GM18868 (cell line): ENCODE results near the gene LSM4.

Experiments used
- ATAC-seq: cut with Tn5 transposase; IDR thresholded peaks from one replicate; pipeline ENCODE4 v1.9.1; 2021; ENCODE audit warnings: mild to moderate bottlenecking, moderate library complexity; ENCODE audit not compliant: unreplicated experiment

The LSM4 gene

GRCh38 chr19:18311502-18312091, 11.3 kb downstream of the LSM4 start:
- no peak for ATAC-seq

DNA sequence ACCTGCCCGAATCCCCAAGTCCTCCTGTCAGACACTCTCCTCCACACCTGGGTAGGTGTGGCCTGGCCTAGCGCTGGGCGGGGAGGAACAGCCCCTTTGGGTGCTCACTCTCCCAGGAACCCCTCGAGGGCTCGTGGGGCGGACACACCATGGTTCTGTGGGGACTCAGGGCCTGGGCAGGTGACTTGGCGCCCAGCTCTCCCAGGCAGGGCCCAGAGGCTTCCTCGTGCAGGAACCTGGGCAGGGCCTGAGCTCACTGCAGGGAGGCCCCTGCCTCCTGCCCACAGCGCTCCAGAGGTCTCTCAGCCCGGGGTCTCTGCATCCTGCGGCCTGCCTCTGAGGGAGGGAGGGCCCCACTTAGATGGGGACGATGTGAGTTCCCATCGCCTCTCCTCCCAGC, 11.9 kb downstream of the LSM4 start:
- no peak for ATAC-seq

DNA sequence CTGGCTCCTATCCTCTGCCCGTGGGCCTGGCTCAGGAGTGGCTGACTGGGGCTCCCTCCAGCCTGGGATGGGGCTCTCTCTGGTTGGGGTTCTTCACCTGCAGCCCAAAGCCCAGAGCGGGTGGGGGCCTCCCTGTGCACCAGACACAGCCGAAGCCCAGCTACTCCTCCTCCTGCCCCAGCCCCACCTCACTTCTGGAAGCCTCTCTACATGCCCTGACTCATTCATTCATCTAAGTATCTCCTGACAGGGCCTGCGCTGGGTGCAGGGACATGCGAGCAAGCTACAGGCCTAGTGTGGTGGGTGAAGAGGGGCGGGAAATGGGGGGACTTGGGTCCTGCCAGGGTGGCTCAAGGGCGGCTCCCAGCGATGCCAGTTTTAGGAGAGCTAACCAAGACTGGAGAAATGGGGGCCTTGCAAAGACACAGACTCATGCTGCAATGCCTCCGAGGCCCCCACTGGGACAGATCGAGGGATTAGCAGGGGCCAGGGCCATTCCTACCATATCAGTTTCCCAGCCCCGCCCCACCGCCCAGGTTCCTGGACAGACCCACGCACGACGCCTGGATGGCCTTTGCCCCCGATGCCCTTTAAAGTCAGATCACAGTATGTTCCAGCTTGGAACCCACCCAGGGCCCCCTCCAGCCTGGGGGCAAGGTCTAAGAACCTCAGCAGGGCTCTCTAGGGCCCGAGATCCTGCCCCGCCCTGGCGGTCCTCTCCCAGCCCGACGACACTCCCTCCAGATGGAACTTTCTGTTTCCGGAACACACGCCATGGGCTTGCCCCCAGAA, 12.6 kb downstream of the LSM4 start:
- no peak for ATAC-seq

GRCh38 chr19:18309525-18310064, 13.3 kb downstream of the LSM4 start:
- no peak for ATAC-seq

GRCh38 chr19:18308948-18309325, 13.9 kb downstream of the LSM4 start:
- no peak for ATAC-seq

- no peak for ATAC-seq
Observed at GRCh38 chr19:18308051-18308947, 14.6 kb downstream of the LSM4 start.

GRCh38 chr19:18307271-18307681, 15.6 kb downstream of the LSM4 start:
- ATAC-seq, result no peak

DNA sequence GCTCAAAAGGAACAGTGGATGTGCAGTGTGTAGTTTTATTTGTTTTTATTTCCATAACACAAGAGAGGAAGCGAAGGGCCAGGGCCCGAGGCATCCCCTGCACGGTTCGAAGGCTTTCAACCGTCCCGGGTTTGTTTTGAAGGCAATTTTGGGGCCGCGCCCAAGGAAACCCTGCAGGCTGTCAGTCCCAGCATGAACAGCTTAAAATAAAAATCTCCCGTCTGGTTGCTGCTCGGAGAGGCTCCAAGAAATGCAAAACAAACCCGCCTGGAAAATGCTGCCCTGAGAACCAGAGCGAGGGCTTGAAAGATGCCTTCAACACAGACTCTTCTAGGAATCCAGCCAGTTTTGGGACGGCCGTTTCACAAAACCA, 16.0 kb downstream of the LSM4 start:
- ATAC-seq, result no peak

GRCh38 chr19:18306209-18306887, 16.5 kb downstream of the LSM4 start:
- ATAC-seq, result no peak

DNA sequence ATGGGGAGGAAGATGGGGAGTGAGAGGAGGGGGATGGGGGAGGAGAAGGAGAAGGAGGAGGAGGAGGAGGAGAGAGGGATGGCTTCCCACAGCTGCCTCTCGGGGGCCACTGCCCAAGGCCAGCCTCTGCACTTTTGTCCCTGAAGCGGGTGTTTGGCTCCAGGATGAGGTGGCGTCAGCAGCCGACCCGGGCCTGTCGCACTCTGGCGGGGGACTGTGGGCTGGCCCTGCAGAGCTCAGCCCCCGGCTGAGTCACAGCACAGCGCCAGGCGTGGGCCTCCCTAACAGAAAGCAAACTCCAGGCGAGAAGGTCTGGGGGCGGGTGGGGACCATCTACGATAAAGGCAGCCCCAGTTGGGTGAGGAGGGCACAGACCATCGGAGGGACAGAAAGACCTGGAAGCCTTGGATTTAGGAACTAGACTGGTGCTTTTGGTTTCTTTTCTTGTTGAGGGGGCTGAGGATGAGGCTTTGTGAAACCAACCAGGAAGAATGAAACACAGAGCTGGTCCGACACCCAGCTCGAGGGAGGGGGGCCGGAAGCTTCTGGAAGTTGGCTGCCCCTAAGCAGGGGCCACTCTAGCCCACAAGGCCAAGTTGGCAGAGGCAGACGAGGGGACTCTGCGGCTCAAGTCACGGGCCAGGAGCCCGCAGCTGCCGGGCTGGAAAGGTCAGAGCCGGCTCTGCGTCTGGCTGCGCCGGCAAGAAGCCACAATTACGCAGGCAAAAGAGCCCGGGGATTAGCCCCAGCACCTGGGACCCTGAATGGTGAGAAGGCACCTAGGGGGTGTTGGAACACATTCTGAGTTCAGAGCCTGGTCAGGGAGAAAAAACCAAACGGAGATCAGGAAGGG, 18.2 kb downstream of the LSM4 start:
- ATAC-seq, result peak; percentile 72

DNA sequence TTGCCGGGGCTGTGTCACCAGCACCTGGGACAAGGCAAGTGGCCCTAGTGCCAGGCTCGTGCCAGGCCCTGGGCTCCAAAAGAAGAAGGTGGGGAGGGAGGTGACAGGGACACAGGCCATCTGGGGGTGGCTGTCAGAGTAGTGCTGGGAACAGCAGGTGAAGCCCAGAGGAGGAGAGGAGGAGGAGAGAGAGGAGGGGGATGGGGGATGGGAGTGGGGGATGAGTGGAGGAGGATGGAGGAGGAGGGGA, 18.7 kb downstream of the LSM4 start:
- no peak for ATAC-seq

- ATAC-seq, result no peak
Observed at GRCh38 chr19:18301718-18302111, 21.2 kb downstream of the LSM4 start.

DNA sequence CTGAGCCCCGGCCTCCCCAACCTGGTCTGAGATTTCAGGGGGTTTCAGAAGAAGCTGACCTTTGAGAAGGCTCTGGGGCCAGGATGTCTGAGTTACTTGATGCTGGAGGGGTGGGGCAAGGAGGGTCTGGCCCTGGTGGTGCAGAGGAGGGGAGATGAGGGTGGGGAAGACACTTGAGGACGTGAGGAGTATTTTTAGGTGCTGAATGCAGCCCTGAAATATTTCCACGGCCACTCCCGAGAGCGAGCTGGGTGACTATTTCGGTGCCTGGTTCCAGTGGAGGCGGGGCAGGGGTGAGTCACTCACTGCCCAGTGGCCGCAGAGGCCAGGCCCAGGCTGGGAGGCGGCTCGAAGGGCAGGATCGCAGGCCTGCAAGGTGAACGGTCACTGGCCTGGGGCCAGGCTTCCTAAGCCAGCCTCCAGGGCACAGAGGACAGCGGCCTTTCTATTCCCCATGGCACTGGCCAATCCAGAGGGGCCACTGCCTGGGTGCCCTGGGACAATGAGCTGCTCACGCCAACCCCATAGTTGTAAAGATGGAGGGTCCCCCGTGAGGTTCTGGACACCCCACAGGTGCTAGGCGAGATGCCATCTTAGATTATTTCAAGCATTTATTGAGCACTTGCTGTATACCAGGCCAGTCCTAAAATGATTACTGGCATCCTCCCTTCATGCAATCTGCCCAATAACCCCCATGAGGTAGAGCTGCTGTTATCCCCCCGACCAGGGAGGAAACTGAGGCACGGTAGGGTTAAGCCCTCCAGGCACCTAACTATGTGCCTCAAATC, 21.8 kb downstream of the LSM4 start:
- no peak for ATAC-seq

GRCh38 chr19:18299654-18300053, 23.2 kb downstream of the LSM4 start:
- no peak for ATAC-seq

- no peak for ATAC-seq
Observed at GRCh38 chr19:18298601-18299000, 24.3 kb downstream of the LSM4 start.

- no peak for ATAC-seq
Observed at GRCh38 chr19:18297308-18297707, 25.6 kb downstream of the LSM4 start.

GRCh38 chr19:18295034-18295451, 27.8 kb downstream of the LSM4 start:
- ATAC-seq, result no peak

- no peak for ATAC-seq
Observed at GRCh38 chr19:18294467-18294864, 28.4 kb downstream of the LSM4 start.

- no peak for ATAC-seq
Observed at GRCh38 chr19:18293642-18294466, 29.0 kb downstream of the LSM4 start.
